Uterine smooth muscle cell (primary cell): ENCODE results near the gene DNAJB11. TPM values are rescaled to one million over a fixed set of nuclear protein-coding genes. Genes with fewer than 3 reads are reported as not detected.

ENCODE experiments used
- total RNA-seq: library from RNA; depleted of rRNA; stranded (reverse); fragments of >200 nt; gene quantifications from 2 replicates; pipeline ENCODE4 v1.2.3, GENCODE V29; 2014

The DNAJB11 gene
- total RNA-seq, result 69.5 and 114 TPM in 2 replicates

DNA sequence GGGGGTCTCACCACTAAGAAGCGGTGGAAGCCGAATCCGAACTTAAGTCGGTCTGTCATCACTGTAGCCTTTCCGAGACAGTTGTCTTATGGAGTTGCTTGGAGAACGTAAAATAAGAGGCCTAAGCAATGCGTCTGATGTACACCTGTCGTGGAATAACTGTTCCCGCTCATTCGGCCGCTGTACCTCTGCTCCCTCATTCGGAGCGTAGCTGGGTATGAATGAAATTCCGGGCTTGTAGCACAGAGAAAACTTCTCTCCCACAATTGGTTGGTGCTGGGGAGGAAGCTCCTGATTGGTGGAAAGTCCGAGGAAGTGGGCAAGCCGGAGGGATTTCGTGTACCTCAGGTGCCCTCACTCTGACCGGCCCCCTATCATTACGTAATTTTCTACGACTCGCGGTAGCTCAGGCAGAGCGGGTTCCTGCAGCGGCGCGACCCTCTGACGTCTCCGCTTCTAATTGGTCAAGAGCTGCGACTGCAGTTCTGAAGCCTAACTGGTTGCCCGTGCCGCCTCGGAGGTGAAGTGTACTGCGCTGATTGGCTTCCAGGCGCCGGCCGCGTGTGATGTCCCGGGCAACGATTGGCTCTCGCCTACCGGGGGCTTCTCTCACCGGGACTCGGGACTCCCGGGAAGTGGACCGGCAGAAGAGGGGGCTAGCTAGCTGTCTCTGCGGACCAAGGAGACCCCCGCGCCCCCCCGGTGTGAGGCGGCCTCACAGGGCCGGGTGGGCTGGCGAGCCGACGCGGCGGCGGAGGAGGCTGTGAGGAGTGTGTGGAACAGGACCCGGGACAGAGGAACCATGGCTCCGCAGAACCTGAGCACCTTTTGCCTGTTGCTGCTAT lies at the start of gene DNAJB11:
DNAJB11 (plus strand) TSS at position 625 of the 845 bp plus-strand sequence; CDS start at position 803, 178 bp downstream.

DNA sequence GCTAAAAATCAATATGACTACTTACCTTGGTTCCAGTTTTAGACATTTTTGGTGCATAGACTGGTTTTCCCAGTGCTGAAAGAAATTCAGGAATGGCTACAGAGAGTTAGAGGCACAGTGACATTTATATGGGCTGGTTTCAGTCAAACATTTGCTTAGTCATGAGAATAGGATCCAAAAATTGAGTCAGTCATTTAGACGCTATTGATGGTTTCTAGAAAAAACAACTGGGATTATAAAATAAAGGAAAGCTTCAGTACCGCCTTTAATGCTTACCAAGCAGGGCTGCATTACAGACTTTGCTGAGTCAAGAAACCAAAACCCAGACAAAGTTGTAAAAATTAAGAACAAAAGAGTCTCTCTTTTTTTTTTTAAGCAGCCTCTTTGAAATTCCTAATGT lies 26.2 kb upstream of the DNAJB11 start, which contains the start of gene CRYGS:
CRYGS (minus strand) TSS at position 100 of the 400 bp plus-strand sequence; CDS start at position 46, 54 bp downstream.

DNA sequence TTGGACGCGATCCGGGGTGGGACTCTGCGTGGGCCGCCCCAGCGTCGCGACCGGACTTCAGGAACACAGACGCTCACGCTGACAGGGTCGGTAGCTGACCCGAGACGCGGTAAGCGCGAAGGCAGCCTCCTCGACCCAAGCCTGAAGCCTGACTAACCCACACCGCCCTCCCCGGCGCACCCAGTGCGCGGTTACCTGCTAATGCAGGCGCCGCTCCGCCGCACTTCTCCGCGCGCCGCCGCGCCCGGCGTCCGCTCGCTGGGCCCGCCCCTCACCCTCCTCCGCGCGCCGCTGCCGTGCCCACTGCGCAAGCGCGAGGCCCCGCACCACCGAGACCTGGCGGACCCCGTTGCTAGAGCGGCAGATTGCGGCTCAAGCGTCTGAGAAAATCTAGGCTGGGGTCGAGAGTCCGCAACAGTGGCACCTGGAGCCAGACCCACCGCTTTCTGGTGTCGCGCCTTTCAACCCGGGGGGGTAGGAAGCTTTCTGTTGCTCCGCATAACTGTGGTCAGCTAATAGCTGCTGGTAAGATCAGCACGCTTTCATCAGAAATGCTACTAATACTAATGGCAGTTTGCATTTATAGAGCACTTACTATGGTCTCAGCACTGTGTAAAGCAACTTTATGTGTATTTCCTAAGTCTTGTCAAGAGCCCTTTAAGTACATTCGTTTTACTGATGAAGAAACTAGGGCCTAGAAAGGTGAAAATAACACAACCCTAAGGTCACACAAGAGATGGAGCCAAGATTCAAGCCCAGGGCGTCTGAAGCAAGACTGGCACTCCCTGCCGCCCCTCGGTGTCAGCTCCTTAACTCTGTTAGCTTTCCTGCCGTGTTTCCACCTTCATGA lies 3.2 kb upstream of the DNAJB11 start, which contains the start of gene TBCCD1:
TBCCD1 (minus strand) TSS at position 268 of the 850 bp plus-strand sequence. CDS start 3,010 bp downstream, outside the sequence.

DNA sequence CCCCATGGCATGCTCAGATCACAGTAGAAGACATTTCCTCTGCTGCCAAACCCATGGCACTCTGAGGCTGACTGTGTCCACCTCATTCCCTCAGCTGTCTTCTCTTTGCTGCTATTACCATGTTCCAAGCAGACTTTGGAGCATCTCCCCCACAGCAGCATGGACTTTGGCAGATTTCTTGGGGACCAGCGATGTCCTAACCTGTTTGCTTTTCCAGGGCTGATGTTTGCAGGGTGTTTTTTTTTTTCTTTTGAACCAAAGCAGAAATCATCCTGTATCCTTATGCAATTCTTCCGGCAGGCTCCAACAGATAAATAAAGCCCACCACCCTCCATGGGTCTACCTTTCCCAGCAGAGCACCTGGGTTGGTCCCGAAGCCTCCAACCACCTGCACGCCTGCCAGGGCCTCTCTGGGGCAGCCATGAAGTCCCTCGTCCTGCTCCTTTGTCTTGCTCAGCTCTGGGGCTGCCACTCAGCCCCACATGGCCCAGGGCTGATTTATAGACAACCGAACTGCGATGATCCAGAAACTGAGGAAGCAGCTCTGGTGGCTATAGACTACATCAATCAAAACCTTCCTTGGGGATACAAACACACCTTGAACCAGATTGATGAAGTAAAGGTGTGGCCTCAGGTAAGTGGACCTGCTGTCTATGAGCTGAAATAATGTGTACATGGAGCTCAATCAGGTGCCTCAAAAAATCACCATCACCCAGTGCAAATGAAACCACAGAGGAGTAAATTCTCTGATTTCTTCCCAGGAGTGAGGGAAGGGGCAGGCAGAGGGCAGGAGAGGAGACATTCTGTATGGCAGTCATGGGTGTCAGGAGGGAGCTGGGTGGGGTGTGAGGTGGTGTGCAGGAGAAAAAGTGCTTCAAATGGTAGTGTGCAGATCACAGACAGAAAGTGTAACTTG lies 42.5 kb downstream of the DNAJB11 start, which contains the start of gene AHSG:
AHSG (plus strand) TSS at position 340 of the 916 bp plus-strand sequence; CDS start at position 422, 82 bp downstream.

Other genes starting within 250 kb of the DNAJB11 start
- gene DGKG, start 208.5 kb upstream of the DNAJB11 start, total RNA-seq, result 1.1 and 6.3 TPM in 2 replicates
- gene CRYGS, start 26.3 kb upstream of the DNAJB11 start, total RNA-seq, result 1.00 and 2.1 TPM in 2 replicates
- 14.3 and 17.0 TPM in 2 replicates for gene TBCCD1, start 3.4 kb upstream of the DNAJB11 start, total RNA-seq
- gene AHSG, start 42.3 kb downstream of the DNAJB11 start, total RNA-seq, result not detected in 2 replicates
- gene FETUB, start 69.7 kb downstream of the DNAJB11 start, total RNA-seq, result not detected in 2 replicates
- gene HRG, start 95.3 kb downstream of the DNAJB11 start, total RNA-seq, result not detected in 2 replicates
- gene KNG1, start 146.6 kb downstream of the DNAJB11 start, total RNA-seq, result not detected in 2 replicates
- 1,157 and 2,028 TPM in 2 replicates for gene EIF4A2, start 212.9 kb downstream of the DNAJB11 start, total RNA-seq
- 26.5 and 62.9 TPM in 2 replicates for gene RFC4, start 235.8 kb downstream of the DNAJB11 start, total RNA-seq